HG02623 (cell line): Measurements from ENCODE around the gene MAML3.

Source experiments
- ATAC-seq: cut with Tn5 transposase; IDR thresholded peaks from one replicate; pipeline ENCODE4 v1.9.1; 2021; ENCODE audit warnings: moderate library complexity; ENCODE audit not compliant: unreplicated experiment

MAML3 gene

DNA sequence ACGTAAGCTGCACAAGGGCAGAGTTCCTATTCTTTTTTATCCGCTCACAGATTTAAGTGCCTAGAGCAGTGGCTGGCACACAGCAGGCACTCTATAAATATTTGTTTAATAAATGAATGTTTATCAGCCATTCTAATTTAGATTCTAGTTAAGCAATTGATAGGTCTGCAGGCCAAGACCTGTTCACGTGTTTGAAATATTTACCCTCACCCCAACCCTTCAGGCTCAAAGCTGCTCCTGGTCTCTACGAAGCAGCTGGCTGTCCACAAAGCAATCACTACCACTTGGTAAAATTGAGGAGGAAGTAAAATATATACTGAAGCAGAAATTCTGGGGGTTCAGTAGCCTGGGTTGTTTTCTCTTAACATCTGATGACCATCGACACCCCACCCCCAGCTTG is 330.2 kb downstream of the MAML3 start:
- no peak for ATAC-seq

DNA sequence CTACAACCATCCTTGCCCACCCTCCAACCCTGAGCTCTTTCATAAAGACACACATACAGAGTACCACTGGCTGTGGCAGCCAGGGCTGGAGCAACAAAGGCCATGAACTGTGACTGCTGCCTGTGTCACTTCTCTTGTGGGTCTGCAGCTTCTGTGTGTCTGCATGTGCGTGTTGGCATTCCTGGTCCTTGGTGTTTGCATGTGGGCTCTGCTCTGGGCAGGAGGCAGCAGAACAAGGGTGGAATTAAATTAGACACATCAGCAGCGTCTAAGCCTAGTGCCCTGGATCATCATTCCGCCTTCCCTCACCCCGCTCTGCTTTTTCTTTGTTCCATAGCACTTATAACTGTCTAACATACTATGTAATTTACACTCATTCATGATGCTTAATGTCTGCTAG is 330.6 kb downstream of the MAML3 start:
- no peak for ATAC-seq

DNA sequence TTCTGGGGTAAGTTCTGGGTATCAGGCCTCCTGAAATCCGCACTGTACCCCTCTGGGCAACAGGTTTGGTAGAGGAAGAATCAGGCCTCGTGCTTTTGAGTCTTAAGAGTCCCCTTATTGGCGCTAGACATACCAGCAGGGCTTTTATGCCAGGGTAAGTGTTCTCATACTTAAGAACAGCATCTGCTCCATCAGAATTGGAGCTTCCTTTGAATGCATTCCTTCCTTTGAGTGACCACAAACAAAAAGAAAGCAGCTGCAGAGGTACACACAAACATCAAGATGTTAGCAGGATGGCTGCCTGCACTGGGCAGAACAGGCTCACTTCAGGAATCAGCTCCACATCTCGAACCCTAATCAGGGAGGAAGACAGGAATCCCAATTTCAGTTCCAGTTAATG is 331.6 kb downstream of the MAML3 start:
- no peak for ATAC-seq

DNA sequence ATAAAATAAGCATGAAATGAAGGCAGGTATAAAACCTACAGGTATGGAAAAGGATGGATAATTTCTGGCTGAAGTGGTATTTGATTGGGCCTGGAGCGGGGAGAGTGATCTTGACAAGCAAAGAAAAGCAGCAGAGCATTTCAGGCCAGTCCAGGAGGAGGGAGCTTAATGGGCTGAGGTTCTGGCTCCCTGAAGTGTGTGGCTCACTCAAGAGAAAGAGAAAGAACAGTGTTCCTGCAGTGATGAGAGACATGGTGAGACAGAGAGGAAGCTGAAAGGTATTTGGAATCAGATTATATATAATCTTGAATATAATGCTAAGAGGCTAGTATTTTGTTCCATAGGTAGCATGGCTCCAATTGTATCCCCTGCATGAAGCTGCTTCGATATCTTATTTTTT is 334.9 kb downstream of the MAML3 start:
- ATAC-seq, result no peak

GRCh38 chr4:139817657-139818452 is 336.1 kb downstream of the MAML3 start:
- ATAC-seq, result no peak

- no peak for ATAC-seq
Measured at GRCh38 chr4:139816856-139817255, 337.1 kb downstream of the MAML3 start.

DNA sequence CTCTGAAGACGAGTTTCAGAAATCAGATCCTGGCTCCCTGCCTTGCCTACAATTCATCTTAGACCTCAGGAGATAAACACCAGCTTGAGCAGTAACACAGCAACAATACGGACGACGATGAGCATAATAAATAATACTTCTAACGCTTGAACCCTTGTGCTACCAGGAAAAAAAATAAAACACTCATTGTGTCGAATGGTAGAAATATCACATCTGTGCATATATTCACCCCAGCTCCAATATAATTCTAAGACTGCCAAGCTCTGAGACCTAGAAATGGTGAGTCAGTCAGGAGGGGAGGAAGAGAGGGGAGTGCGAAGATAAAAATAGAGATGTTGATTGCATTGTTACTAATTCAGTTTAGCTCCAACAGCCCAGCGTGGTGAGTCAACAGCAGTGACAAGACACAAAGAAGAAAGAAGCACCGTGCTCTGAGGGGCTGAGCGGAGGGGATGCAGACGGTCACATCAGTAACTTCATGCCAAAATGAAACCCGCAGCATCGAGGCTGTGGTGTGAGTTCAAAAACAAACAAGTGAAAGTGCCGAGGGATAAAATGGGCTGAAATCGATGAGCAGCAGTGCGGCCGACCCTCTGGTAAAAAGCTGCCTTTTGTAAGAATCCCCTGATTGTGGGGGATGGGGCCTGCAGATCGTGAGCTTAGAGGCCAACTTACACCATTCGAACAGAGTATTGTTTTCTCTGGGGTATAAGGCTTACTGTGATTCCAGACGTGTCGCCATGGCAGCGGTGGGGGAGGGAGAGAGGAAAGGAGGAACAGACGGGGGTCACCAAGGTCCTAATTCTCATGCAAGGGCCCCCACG is 338.0 kb downstream of the MAML3 start:
- ATAC-seq, result no peak

DNA sequence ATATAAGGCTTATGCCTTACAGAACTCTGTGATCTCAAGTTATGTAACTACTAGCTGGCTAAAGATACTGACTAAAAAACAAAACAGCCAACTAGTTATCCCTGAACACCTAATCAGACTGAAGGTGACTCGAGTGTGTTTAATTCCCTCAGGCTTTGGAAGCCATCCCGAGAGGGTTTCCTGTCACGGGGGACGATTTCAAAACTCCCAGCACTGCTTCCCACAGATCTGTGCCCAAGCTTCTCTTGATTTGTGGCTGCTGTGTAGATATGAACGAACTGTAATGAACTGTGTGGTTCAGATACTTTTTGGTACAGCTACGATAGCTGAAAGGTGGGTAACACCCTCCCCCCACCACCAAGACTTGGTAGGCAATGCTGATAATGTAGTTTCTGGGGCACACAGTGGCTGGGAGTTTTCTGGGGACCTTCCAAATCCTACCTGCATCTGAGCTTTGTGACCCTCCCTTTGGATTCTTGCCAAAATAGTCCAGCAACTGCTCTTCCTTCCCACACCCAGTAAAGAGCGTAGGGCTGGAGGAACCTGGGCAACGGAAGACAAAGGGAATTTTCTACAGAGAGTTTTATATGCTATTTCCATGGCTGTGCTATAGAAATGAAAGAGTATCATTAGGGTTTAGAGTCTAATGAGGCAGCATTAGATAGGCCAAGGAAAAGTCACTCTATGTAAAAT is 339.5 kb downstream of the MAML3 start:
- no peak for ATAC-seq

GRCh38 chr4:139813881-139814280 is 340.1 kb downstream of the MAML3 start:
- ATAC-seq, result no peak

DNA sequence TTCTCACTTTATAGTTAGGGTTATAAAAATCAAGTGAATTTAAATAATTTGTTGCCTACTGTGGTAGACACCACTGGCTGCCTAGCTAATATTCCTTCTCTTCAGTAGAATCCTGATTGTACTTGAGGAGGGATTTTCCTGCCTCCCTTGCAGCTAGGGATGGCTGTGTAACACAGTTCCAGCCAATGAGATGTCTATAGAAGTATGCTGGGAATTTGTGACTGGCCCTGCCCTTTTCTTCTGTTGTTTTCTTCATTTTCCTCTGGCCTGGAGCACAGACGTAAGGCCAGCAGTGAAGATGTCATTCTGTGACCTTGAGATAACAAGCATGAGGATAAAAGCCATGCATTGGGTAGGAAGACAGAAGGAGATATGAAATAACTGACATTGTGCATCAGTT is 343.3 kb downstream of the MAML3 start:
- ATAC-seq, result no peak

DNA sequence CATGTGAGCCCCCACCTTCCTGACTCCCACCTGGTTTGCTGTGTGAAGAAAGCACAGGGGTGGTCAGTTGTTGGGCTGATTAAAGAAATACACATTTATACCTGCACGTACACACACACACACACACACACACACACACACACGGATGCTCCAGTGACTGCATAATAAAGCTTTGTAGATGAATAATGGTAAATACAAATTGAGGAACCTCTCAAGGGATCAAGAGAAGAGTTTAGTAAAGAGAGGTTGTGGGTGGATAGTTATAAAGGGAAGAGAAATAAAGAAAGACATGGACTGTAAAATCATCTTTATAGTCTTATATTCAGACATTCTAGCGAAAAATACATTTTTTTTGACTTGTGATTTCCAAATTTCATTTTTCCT is 344.2 kb downstream of the MAML3 start:
- no peak for ATAC-seq

DNA sequence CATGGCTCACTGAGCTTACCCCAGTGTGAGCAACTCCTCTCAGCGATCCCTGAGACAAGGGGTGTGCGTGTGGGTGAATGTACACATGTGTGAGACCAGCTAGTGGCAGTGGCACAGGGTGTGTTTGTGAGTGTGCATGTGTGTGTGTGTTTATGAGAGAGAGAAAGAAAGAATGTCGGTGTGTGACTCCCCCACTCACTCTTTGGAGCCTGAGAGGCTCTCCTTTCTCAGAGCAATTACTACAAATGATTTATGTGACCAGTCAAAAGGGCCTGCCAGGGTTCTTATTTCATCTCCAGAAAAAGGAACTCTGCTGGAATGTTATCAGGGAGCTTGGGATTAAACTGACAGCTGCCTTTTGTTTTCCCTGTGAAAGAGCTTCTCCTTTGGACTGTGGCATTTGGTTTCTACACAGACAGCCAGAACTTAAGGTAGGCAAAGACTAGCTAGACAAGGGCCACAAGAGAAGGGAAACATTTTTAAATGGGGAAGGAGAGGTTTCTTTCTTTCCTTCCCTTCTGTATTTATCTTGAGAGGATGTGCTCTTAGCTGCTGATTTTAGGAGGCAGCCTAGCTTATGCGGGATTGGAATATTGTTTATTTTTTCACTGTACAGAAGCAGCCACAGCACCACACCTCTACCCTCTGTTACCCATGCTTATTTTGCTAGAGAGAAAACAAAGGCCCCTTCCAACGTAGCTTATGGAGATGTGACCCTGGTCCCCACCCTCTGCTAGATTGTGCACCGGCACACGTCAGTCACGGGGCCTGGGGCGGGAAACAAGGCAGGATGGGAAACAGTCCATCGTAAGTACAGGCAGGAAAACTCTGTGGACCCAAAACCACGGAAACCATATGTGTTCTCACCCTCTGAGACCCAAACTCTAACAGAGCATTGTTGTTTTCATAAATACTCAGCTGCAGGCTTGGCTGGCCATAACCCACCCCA is 344.9 kb downstream of the MAML3 start:
- ATAC-seq, result no peak

- ATAC-seq, result no peak
Measured at GRCh38 chr4:139808381-139808807, 345.6 kb downstream of the MAML3 start.

- no peak for ATAC-seq
Measured at GRCh38 chr4:139807483-139807882, 346.5 kb downstream of the MAML3 start.

DNA sequence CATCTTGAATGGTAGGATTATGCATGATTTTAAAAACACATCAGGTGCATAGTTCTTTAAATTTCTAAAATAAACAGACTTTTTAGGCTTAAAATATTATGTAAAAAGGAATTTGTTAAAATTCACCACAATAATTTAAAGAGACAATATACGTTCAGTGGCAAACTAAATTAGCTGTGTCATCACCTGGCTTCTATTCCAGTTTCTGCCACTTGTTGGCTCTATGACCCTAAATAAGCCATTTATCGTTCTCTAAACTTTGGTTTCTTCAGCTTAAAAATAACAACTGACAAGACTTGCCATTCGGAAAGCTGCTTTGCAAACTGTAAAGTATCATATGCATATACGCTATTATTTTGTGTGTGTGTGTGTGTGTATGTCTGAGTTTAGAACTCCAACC is 347.1 kb downstream of the MAML3 start:
- ATAC-seq, result no peak

- ATAC-seq, result no peak
Measured at GRCh38 chr4:139802931-139803330, 351.1 kb downstream of the MAML3 start.

DNA sequence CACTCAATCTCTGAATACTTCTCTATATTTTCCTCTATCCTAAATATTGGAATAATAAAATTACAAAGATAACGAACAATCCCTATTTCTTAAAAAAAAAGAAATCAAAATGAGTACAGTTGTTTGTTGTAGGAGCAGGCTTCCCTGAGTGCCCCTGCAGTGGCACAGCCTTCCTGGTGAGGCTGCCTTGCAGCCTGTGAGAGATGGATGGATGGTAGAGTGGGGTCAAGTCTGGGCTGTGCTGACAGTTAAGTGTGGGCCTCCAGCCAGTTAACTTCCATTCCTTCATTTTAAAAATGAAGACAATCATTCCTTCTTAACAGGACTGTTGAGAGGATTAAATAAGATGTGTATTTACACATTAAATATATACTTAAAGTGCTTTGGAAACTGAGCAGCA is 351.5 kb downstream of the MAML3 start:
- ATAC-seq, result no peak

- no peak for ATAC-seq
Measured at GRCh38 chr4:139801895-139802294, 352.1 kb downstream of the MAML3 start.

DNA sequence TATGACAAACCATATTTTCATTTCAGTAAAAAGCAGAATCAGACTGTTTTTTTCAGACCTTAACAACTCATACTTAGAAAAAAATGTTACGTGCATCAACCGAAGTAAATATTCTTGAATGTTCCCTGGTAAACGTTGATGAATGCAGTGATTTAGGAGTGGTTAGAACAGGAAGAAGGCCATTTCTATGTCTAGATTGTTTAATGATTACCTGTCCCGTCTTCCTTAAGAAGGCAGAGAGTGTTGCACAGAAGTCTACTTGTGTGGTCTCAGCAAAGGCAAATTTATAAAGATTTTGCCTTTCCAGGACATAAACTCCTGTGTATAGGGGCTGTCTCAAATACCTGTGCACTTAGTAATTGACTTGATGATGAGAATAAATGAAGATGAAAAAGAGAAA is 353.9 kb downstream of the MAML3 start:
- no peak for ATAC-seq

DNA sequence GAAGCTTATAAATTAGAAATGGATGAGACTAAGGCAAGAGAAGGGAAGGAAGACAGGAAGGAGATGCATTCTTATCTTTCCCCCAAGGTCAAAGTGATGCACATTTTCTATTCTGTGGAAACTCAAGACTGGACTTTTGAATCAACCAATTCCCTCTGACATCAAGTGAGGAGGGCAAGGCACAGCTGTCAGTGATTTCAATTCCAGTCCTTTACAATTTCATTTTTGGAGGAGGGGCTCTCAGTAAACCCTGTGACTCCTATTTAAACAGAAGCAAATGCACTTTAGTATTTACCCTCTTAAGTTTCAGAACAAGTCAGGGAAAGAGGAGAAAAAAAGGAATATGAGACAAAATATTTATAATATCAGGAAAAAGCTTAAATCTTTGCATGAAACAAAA is 354.4 kb downstream of the MAML3 start:
- ATAC-seq, result no peak

DNA sequence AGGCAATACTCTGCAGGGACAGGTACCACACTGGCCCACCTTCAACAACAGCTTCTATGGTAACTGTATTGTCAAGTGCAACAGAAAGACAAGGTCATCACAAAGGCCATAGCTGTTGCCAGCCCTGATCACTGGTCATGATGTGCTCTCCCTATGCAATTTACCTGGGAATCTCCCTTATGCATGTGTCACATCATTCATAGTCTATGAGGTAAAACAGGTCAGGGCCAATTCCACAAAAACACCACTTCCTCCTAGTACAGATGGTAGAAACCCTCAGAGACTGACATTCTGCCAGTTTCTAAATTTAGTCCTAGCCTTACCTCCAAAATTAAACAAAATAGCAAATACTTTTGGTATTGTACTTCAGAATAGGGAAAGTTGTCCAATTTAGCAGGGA is 355.5 kb downstream of the MAML3 start:
- no peak for ATAC-seq
